Activated CD4-positive, alpha-beta T cell treated with anti-CD3 and anti-CD28 coated beads for 48 hours (primary cell): Measurements from ENCODE around the gene CBX5.
"Not testable (repeated sequence)": the region's sequence is repeated elsewhere in the genome, so short reads cannot be mapped to it uniquely, and the experiment has no call there.

Experiments
- DNase-seq: peaks from one replicate; pipeline ENCODE4 v3.0.0-alpha.2; 2020

Gene CBX5

DNA sequence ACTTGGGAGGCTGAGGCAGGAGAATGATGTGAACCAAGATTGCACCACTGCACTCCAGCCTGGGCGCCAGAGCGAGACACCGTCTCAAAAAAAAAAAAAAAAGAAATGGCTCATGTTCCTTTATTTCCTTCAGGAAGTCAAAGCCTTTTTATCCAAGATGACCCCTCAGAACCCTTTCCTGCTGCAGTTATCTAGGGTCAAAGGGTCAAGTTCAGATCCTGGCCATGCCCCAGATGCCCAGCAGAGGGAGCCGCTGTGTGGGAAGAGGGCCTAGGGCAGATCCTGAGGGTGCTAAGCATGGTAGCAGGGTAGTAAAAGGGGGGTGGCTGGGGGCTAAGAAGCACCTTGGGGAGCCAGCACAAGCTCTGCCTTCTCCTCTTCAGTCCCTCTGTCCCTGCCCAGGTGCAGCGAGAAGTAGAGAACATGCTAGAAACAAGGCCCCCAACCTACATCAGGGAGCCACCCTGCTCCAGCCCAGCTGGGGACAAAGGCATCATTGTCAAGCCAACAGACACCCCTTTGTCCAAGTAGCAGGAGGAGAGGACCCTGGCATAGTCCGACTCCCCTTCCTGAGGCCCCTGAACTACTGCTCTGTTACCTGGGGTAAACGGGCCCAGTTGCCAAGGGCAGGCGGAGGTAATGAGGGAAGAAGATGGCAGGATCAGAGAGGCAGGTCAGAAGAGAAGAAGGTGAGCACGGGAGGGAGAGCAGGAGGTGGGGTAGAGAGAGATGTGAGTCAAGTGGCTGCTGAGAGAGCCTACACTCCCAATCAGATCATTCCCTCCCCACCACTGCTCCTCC lies 14.4 kb upstream of the CBX5 start:
- peak; percentile 75 for DNase-seq

DNA sequence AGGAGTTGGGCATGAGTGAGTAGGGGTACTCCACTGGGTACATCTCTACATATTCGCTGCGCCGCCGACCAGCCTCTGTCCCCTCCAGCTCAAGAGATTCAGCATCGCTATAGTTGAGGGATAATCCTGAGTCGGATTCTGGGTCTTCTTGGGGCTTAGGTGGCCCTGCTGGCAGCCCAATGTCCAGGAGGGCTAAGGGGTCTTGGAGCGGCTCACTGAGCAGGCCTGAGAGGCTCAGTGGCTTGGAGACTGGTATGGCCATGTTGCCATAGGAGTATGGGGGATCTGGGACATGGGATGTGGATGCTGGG lies 13.0 kb upstream of the CBX5 start:
- no peak for DNase-seq

DNA sequence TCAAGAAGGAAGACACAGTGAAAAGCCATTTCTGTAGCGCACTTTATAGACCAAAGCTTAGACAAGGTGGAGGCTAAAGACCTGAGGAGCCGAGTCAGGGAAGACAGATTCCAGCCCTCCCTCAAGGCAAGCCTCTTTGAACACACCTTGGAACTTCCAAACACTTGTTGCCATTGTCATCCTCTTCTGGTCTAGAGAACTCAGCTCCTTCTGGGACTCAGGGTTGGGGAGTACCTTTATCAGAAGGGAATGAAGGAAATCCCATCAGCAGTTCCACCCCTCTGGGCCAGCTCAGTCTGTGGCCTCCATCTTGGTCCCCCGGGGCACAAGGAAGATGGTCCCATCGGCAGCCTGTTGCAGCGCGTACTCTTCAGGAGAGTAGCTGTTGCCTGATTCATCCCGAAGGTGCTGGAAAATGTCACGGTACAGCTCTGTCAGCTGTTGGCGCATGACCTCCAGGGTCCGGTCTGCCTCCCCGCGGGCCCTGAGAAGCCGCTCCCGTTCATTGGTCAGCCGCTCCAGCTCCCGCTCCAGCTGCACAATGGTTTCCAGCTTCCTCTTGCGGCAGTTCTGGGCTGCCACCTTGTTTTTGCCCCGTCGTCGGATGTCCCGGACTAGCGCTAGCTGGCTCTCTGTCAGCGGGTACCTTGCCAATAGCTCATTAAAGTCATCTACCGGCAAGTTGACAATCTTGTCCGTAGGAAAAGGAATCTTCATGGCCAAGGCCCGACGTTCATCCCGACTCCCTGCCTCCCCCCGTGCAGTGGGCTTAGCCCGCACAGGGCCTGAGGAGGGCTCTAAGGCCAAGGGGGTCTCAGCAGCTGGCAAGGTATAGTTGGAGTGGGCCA lies 12.4 kb upstream of the CBX5 start:
- DNase-seq: no peak

DNA sequence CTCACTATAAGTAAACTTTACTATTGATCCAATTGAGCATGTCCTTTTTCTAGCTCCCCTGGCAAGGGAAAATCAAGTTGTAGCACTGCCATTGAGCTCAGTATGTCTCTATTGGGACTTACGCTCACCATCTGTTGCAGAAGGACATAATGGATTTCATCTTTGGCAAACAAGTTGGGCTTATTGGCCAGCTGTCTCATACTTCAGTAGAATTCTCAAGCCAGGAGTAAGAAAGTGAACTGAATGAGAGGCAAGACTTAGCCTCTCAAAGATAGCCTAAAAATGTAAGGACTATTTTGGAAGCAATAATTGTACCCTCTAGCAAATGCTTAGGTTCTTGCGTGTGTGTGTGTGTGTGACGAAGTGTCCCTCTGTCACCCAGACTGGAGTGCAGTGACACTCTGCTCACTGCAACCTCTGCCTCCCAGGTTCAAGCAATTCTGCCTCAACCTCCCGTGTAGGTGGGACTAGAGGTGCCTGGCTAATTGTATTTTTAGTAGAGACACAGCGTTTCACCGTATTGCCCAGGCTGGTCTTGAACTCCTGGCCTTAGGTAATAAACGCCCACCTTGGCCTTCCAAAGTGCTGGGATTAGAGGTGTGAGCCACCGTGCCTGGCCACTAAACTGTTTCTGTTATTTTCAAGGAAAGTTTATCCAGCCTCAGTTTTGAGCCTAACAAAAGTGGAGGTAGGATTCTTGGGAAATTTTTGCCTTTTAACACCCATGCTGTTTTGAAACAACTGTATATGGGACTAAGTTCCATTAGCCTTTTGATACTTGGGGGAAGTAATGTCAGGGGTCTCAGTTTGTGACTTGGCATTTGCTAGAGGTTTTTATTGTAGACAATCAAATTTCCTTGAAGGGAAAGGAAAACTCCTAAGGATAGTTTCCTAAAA lies 7.6 kb upstream of the CBX5 start:
- DNase-seq: peak; percentile 44

DNA sequence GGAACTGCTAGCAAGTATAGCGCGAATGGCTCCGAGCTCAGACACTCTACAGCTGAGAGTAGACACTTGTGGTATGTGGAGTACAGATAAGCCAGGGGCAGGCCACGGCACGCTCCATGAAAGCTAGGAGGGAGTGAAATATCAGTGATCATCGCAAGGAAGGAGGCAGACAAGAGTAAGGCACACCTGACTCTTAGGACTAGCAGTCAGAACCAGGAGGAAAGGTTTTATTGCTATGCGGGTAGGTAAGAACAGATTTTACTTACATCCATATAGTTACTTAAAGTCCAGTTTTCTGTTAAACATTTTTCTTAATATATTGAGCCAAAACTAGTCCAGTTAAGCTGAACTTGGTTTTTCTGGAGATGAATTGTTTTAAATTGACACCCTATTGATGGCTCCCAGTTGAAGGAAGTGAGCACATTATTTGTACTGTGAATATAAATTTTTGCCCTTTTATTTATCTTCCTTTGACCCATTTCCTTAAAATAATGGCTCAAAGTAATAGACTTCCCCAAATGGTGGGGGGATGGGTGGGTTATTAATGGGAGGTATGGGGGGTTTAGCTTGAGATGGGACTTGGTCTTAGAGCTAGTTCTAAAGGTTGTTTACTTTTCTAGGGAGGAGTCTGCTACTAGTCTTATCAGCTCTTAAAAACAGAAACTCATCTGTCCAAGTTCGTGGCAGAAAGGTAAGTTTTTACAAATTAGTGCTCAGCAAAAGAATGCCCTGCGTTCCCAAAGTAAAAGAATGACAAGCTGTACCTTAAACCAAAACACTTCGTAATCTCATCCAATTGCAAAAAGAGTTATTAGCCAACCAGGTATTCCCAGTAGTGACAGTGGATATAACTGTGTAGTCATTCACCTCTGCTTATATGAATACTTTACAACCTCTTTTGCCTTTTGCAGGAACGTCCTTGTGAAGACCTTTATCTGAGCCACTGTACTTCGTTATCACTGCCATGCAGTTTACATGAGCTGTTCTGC lies 6.4 kb upstream of the CBX5 start:
- DNase-seq: peak; percentile 32

DNA sequence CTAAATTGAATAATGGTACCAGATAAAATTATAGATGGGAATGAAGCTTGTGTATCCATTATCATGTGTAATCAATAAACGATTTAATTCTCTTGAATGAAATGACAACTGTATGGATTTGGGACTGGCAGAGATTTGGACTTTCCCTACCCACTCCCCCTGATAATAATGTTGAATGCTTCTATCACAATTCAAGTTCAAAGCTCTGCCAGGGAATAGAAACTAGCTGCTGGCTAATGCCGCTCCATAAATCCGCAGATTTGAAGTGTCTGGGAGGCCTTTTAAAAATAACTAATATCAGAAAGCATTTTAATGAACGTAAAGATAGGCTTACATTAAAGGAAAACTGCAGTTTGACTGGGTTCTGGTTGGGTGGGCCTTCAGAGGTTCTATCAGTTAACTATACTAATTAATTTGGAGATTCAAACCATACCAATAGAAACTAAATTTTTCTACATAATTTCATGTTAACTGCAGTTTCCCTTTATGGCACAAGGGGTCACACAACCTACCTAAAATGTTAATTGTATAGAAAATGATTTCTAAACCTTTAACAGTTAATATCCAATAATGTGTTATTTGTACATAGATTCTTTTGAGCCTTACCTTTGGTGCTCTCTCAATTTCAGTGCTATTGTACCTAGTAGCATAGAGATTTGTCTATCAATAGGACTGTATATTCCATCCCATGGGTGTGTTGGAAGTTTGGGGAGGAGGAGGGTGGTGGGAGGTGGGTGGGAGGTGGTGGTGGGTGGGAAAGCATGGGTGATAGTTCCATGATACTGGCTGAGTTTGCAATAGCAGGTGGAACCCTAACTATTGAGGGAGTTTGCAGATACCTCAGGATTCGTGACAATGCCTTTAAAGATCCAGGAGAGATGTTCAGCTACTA lies 5.5 kb upstream of the CBX5 start:
- DNase-seq: no peak

DNA sequence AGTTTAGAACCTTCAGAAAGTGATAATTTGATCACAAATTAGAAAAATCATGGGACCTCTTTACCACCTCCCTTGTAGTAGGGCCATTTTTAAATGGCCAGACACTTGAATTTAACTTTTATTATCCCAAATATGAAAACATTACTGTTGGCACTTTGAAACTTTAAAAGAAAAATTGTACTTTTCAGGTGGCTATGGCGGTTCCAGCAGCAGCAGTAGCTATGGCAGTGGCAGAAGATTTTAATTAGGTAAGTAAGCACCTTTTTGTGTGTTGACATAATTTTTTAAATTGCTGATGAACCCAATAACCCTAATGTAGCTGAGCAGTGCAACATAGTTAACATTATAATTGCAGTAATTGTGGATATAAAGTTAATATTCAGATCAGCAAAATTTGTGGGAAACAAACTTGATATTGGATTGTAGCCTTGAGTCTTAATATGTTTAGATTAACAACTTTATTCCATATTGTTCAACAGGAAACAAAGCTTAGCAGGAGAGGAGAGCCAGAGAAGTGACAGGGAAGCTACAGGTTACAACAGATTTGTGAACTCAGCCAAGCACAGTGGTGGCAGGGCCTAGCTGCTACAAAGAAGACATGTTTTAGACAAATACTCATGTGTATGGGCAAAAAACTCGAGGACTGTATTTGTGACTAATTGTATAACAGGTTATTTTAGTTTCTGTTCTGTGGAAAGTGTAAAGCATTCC lies 4.3 kb upstream of the CBX5 start:
- DNase-seq: not testable (repeated sequence)

DNA sequence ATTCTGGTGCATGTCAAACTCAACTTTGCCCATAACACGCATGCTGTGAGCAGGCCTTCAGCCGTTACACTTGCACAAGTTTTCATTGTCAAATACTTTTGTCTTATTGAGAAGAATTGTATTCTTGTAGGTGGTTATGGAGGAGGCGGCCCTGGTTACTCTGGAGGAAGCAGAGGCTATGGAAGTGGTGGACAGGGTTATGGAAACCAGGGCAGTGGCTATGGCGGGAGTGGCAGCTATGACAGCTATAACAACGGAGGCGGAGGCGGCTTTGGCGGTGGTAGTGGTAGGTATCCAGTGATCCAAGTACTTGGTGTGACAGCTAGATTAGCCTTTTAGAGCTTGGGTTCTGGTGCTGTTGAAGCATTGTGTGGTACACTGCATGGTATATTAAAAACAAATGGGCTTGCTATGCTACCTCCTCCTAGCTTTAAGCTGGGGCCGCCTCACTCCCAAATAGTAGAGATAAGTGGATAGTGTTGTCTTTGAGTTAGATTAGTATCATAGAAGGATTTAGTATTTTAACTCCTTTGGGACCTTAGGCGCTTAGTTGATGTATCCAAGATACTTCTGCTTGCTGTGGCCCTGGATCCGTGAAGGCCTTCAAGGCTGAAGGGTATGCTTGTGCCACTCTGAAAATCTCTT lies 3.1 kb upstream of the CBX5 start:
- DNase-seq: peak; percentile 62

DNA sequence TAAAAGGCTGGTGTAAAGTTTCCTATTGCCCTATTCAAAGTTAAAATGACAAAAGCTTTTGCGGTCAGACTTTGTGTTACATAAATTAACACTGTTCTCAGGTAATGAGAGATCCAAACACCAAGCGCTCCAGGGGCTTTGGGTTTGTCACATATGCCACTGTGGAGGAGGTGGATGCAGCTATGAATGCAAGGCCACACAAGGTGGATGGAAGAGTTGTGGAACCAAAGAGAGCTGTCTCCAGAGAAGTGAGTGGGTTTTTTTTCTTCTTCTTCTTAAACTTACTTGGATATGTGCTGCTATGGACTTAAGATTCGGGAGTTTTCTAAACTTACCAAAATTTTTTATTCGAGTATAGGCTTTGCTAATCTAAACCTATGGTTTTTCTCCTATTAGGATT lies 1.8 kb upstream of the CBX5 start:
- DNase-seq: not testable (repeated sequence)

DNA sequence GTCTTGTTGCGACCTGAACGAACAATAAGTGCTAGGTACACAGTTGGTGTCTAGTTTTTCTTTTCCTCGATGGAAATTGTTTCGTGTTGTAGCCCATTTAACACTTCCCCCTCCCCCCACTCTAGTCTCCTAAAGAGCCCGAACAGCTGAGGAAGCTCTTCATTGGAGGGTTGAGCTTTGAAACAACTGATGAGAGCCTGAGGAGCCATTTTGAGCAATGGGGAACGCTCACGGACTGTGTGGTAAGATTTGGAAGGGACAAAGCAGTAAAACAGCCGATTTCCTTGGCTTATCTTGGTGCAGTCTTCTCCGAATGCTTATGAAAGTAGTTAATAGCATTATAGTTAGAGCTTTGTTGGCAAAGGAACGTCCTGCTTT lies 1.3 kb upstream of the CBX5 start:
- DNase-seq: not testable (repeated sequence)

DNA sequence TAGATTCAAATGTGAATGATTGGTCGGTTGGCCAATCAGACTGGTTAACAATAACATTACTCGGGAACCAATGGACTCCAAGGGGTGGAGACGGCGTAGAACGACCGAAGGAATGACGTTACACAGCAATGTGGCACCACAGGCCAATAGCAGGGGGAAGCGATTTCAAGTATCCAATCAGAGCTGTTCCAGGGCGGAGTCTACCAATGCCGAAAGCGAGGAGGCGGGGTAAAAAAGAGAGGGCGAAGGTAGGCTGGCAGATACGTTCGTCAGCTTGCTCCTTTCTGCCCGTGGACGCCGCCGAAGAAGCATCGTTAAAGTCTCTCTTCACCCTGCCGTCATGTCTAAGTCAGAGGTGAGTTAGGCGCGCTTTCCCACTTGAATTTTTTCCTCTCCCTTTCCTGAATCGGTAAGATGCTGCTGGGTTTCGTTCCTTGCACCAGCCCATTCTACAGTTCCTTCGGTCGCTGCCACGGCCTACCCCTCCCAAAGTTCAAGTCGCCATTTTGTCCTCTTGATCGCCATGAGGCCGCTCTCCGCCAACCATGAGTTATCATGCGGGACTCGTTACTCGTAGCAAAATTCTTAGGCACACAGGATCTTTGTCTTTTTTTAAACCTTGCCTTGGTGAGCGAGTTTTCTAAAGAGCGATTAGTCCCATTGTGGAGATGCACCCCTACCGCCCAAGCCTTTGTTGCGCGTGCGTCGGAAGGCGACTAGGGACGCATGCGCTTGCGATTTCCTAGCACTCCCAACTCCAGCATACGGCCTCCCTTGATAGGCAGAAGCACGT lies 742 bp upstream of the CBX5 start, which contains the start of gene HNRNPA1:
Gene HNRNPA1 (plus strand): TSS at position 259 of the 793 bp plus-strand sequence. CDS start 82 bp downstream, at position 341.
- DNase-seq: peak; percentile 96

DNA sequence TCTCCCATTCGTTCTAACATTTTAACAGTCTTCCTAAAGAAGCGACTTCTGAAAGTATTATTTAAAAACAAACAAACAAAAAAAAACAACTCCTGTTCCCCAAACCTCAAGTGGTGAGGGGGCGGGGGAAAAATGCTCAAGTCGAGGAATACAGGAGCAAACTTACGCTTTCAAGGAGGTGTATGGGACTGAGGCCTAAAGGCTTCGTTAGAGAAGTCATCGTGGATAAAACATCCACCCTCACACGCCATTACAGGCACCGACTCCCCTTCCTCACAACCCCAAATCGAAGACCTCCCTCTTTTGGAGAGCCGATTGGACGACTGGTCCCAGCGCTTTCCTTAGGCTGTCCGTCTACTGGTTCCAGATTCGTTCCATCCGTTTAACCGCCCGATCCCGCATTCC lies 693 bp downstream of the CBX5 start:
- no peak for DNase-seq

DNA sequence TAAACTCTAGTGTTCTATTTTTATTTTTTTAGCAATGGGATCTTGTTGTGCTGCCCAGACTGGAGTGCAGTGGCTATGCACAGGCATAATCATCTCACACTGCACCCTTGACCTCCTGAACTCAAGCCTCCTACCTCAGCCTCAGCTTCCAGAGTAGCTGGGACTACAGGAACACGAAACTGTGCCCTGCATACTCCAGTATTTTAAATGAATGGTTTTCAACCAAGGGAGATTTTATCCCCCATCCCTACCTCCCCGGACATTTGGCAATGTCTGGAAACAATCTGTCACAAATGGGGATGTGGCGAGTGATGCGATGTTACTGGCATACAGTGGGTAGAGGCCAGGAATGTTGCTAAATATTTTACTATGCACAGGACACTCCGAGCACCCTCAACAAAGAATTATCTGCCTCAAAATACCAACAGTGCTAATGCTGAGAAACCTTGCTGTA lies 2.1 kb downstream of the CBX5 start:
- no peak for DNase-seq

DNA sequence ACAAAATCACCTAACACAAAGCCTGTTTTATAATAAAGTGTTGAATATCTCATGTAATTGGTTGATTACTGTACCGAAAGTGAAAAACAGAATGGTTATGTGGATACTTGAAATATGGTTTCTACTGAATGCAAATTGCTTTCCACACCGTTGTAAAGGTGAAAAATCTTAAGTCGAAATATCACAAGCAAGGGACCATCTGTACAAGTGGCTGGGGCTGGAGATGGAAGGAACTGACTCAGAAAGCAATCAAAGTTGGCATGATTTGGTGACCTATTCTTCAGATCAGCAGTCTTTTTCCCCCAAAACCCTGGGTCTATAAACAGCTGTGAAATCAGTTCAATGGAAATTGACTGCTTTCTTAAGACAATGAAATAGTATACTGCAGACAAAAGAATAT lies 3.6 kb downstream of the CBX5 start:
- no peak for DNase-seq

DNA sequence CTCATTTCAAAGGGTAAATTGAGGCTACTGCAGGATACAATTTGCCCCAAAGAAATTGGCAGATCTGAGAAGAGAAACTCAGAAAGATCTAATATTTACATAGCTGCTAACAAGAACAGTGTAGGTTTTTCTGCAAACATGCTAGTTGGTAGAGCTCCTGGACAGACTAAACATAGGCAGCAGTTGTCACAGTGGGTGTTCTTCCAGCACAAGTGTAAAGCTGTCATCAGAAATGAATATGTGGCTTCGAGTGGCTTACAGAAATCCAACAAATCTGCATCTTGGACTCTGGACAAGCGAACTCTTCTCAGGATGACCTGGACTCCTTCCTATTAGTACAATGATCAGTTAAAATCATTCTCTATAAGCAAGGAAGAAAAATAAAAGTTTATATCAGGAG lies 5.9 kb downstream of the CBX5 start:
- DNase-seq: no peak

DNA sequence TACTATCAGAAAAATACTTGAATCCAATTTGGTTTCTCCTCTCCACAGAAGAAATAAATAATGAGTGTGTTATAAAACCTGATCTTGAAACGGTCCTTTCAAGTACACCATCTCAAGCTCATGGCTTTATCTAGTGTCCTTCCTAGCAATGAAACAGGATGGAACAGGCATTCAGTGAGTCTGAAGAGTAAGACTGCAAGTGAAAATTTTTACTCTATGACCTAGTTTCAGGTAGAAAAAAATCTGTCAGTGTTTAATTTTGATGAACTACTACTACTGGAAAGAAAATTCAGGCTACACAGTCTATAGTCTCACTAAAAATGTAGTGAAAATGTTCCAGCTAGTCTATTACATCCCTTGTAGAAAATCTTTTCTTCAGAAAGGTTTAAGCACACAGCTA lies 7.7 kb downstream of the CBX5 start:
- no peak for DNase-seq

DNA sequence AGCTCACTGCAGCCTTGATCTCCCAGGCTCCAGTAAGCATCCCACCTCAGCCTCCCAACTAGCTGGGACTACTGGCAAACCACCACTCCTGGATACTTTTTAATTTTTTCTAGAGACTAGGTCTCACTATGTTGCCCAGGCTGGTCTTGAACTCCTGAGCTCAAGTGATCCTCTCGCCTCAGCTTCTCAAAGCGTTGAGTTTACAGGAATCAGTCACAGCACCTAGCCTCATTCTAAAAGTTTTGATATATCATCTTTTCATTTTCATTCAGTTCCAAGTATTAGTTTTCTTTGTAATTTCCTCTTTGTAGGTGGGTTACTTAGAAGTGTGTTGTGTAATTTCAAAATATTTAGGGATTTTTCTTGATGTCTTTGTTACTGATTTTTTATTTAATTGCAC lies 9.6 kb downstream of the CBX5 start:
- DNase-seq: no peak

DNA sequence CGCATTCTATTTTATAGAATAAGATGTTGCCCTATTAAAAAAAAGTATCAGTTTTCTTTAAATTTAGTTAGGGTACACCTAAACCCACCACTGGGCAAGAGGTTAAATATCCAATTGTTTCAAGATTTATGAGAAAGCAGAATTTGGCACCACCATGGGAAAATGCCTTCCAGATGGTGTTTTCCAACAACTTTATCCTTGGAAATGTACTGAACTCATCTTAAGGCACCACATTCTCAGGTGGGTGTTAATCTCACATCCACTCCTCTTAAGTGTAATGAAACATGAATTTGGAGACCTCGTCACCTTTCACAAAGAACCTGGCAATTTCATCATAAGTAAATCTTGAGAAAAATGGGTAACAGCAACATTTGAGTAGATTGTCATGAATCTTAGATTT lies 13.1 kb downstream of the CBX5 start:
- no peak for DNase-seq

DNA sequence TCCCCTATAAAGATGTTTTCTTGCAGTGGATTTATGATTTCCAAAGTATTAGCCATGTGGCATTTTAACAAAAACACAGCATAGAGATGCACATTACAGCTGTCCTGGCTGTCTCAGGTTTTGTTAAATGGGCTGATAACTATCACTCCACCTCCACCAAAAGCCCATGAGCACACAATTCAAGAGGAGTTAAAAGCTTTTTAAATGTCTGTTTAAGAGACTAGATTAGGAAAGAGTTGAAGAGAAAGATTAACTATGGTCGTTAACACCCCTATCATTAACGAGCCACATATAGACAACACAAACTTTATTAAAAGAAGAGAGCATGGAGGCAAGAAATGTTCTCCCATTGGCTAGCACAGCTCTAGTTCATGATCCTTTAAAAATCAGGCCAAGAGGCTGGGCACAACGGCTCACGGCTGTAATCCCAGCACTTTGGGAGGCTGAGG lies 14.5 kb downstream of the CBX5 start:
- DNase-seq: no peak
